PC-9 (cell line): ENCODE results near the gene ROS1. TPM values are rescaled to one million over a fixed set of nuclear protein-coding genes. Genes with fewer than 3 reads are reported as not detected.

Experiments used
- BruUV-seq: library from RNA; stranded (reverse); fragments of 400-500 nt; replicated peaks from 2 replicates; lab custom pipeline; 2021; lab: Mats Ljungman, UMichigan
- CTCF ChIA-PET: fragments of 300-600 bp; sonication (Branson Sonifier 250); formaldehyde crosslinking; loops from one replicate; lab custom pipeline; 2022; ENCODE audit warnings: antibody characterized with exemption; lab: Charles Lee
- POLR2A ChIA-PET: fragments of 300-600 bp; sonication (Branson Sonifier 250); formaldehyde crosslinking; loops from one replicate; lab custom pipeline; 2022; ENCODE audit warnings: antibody characterized with exemption; ENCODE audit not compliant: unreplicated experiment; lab: Charles Lee
- DNase-seq, 2 experiments: peaks; one replicate each; pipeline versions ENCODE4 v3.0.0 to v3.0.0-alpha.2; 2015 to 2022; ENCODE audit warnings: mixed read lengths in 1 of 2
- H2AFZ ChIP-seq: fragments of 200-600 bp; sonication (generic); 2 replicates; pipeline ENCODE4 v1.8.1; 2017; ENCODE audit warnings: antibody characterized with exemption
- H3F3A ChIP-seq: fragments of 200-600 bp; sonication (generic); 2 replicates; pipeline ENCODE4 v1.8.1; 2017; ENCODE audit warnings: antibody characterized with exemption, mild to moderate bottlenecking, low read depth; ENCODE audit not compliant: insufficient read depth
- H3K27ac ChIP-seq: fragments of 200-600 bp; sonication (generic); 2 replicates; pipeline ENCODE4 v1.6.1; 2016; ENCODE audit warnings: mixed run types
- H3K27me3 ChIP-seq: fragments of 200-600 bp; sonication (generic); 2 replicates; pipeline ENCODE4 v1.6.1; 2016; ENCODE audit warnings: low read depth, mixed run types; ENCODE audit not compliant: insufficient read depth
- H3K36me3 ChIP-seq: fragments of 200-600 bp; sonication (generic); 2 replicates; pipeline ENCODE4 v1.6.1; 2016; ENCODE audit warnings: low read depth, mixed run types
- H3K4me1 ChIP-seq: fragments of 200-600 bp; sonication (generic); replicated peaks from 2 replicates; pipeline ENCODE4 v1.6.1; 2016; ENCODE audit warnings: mixed run types; ENCODE audit not compliant: insufficient read depth
- H3K4me2 ChIP-seq: fragments of 200-600 bp; sonication (generic); 2 replicates; pipeline ENCODE4 v1.6.1; 2017; ENCODE audit warnings: mixed run types
- H3K4me3 ChIP-seq: fragments of 200-600 bp; sonication (generic); 2 replicates; pipeline ENCODE4 v1.6.1; 2016; ENCODE audit warnings: mixed run types
- H3K79me2 ChIP-seq: fragments of 200-600 bp; sonication (generic); 2 replicates; pipeline ENCODE4 v1.6.1; 2017; ENCODE audit warnings: low read depth, mixed run types
- H3K9me2 ChIP-seq: fragments of 200-600 bp; sonication (generic); 2 replicates; pipeline ENCODE4 v1.8.1; 2017; ENCODE audit warnings: mild to moderate bottlenecking; ENCODE audit not compliant: insufficient read depth
- H3K9me3 ChIP-seq: fragments of 200-600 bp; sonication (generic); 2 replicates; pipeline ENCODE4 v1.8.1; 2016; ENCODE audit warnings: low read depth; ENCODE audit not compliant: insufficient read depth
- H4K20me1 ChIP-seq: fragments of 200-600 bp; sonication (generic); 2 replicates; pipeline ENCODE4 v1.8.1; 2017; ENCODE audit not compliant: insufficient read depth
- EZH2 ChIP-seq: fragments of 200-600 bp; sonication (generic); IDR thresholded peaks from 2 replicates; pipeline ENCODE4 v1.8.0; 2017; ENCODE audit warnings: antibody characterized with exemption, low read depth
- intact Hi-C: fragments of 100-400 bp; cut with micrococcal nuclease; formaldehyde crosslinking; loops from one replicate; pipeline ENCODE4 v1.10.0; 2022; ENCODE audit not compliant: unreplicated experiment
- total RNA-seq: library from RNA; stranded (reverse); gene quantifications from 2 replicates; pipeline ENCODE4 v1.2.3, GENCODE V29; 2021
- TF ChIP-seq, protein P1 (sequence below): fragments of 200-600 bp; sonication (generic); conservative IDR thresholded peaks from 2 replicates; pipeline ENCODE4 v1.6.1; 2017; ENCODE audit warnings: mixed run types, antibody characterized with exemption, mild to moderate bottlenecking, moderate library complexity

Gene ROS1
- total RNA-seq, 1 experiment from 2014 or later = not detected

DNA sequence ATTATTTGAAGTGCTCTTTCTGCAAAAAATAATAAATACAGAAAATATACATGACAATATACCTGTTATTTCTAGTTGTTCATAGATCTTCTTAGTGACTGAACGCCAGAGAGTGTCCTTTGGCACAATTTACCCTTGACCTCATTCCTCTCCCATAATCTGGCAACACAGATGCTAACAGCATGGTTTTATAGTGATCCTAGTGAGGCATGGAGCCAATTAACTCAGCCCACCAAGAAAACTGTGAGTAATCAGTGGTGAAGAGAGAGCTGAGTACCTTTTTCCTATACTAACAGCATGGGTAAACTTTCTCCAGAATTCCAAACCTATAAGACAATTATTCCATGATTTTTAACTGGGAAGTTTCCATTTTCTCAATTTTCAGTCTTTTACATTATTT is 99.3 kb downstream of the ROS1 start:
- no peaks in the 10 kb centered on the region for H3K36me3 ChIP-seq
- H3K9me3 ChIP-seq = no peaks in the 10 kb centered on the region
- no peak overlapping the region for H3K27ac ChIP-seq
- BruUV-seq = no TSS peak
- no peak for DNase-seq
- no peaks in the 10 kb centered on the region for H3F3A ChIP-seq
- H2AFZ ChIP-seq = no peak overlapping the region
- H3K4me1 ChIP-seq = no peaks in the 10 kb centered on the region
- H3K4me3 ChIP-seq = no peak overlapping the region
- CTCF ChIA-PET = no interaction called here
- no peaks in the 10 kb centered on the region for H3K79me2 ChIP-seq
- H3K9me2 ChIP-seq = no peaks in the 10 kb centered on the region
- H4K20me1 ChIP-seq = no peaks in the 10 kb centered on the region
- POLR2A ChIA-PET = no interaction called here
- TF ChIP-seq EZH2 = no peak
- TF ChIP-seq, protein P1, sequence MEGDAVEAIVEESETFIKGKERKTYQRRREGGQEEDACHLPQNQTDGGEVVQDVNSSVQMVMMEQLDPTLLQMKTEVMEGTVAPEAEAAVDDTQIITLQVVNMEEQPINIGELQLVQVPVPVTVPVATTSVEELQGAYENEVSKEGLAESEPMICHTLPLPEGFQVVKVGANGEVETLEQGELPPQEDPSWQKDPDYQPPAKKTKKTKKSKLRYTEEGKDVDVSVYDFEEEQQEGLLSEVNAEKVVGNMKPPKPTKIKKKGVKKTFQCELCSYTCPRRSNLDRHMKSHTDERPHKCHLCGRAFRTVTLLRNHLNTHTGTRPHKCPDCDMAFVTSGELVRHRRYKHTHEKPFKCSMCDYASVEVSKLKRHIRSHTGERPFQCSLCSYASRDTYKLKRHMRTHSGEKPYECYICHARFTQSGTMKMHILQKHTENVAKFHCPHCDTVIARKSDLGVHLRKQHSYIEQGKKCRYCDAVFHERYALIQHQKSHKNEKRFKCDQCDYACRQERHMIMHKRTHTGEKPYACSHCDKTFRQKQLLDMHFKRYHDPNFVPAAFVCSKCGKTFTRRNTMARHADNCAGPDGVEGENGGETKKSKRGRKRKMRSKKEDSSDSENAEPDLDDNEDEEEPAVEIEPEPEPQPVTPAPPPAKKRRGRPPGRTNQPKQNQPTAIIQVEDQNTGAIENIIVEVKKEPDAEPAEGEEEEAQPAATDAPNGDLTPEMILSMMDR = no peak
- intact Hi-C loops = no loop called here
- no peak overlapping the region for H3K4me2 ChIP-seq
- no peaks in the 10 kb centered on the region for H3K27me3 ChIP-seq

DNA sequence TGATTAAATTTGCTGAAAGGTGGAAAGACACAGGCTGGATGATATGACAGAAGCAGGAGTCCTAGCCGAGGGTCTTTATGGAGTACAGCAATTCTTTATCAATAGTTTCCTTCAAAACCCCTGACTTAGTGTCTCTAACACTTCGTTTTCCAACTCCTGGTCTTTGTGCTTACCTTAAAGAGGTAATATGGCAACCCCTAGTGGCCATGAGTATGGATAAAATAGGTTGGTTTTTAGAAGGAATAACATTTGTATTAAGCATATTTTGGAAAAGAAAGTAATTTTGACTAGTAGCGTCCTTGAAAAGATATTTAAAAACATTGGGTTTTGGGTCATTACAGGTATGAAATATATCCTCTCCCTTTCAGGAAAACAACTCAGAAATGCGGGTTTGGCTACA is 108.5 kb downstream of the ROS1 start:
- H3K9me3 ChIP-seq = no peaks in the 10 kb centered on the region
- no peaks in the 10 kb centered on the region for H3K79me2 ChIP-seq
- POLR2A ChIA-PET = no interaction called here
- no peak overlapping the region for H3K4me3 ChIP-seq
- no peak overlapping the region for H3K27ac ChIP-seq
- no peak overlapping the region for H3K4me2 ChIP-seq
- peak in 1 of 2 experiments; percentile 39 for DNase-seq
- no peaks in the 10 kb centered on the region for H3K36me3 ChIP-seq
- no peak for TF ChIP-seq EZH2
- TF ChIP-seq, protein P1 = peak; percentile 71
- H3K27me3 ChIP-seq = no peaks in the 10 kb centered on the region
- H4K20me1 ChIP-seq = no peaks in the 10 kb centered on the region
- H2AFZ ChIP-seq = no peak overlapping the region; the same call in 1 of the 2 replicates
- H3K4me1 ChIP-seq = no peaks in the 10 kb centered on the region
- BruUV-seq = no TSS peak
- no peaks in the 10 kb centered on the region for H3F3A ChIP-seq
- H3K9me2 ChIP-seq = no peaks in the 10 kb centered on the region
- CTCF ChIA-PET = no interaction called here
- intact Hi-C loops = loop anchor here (1.0 kb wide), 1 partner anchor 345 kb away; no protein-coding TSS in a partner anchor

- CTCF ChIA-PET = no interaction called here
- POLR2A ChIA-PET = no interaction called here
These were observed 114.0 kb downstream of the ROS1 start for GRCh38 chr6:117311726-117312125.

More at GRCh38 chr6:117311726-117312125, 114.0 kb downstream of the ROS1 start:
- no peak for DNase-seq
- Histone ChIP-seq H3K27me3 (no peaks in the 10 kb centered on the region), H3K9me2 (no peaks in the 10 kb centered on the region), H3K4me3 (no peak overlapping the region), H3F3A (no peaks in the 10 kb centered on the region), H3K4me1 (no peaks in the 10 kb centered on the region), H4K20me1 (no peaks in the 10 kb centered on the region), H3K36me3 (no peaks in the 10 kb centered on the region), H3K79me2 (no peaks in the 10 kb centered on the region), H3K27ac (no peak overlapping the region), H3K4me2 (no peak overlapping the region), H3K9me3 (no peaks in the 10 kb centered on the region), H2AFZ (no peak overlapping the region)
- TF ChIP-seq EZH2 = no peak
- TF ChIP-seq, protein P1 = no peak
- no TSS peak for BruUV-seq
- intact Hi-C loops = no loop called here
